Activated effector memory CD4-positive, alpha-beta T cell treated with Interleukin-2 at 50 U/mL for 16 hours (primary cell): ENCODE results near the gene ASAP2.
"Not testable (repeated sequence)": the region's sequence is repeated elsewhere in the genome, so short reads cannot be mapped to it uniquely, and the experiment has no call there.

Source experiments
- DNase-seq: peaks from one replicate; pipeline ENCODE4 v3.0.0-alpha.2; 2020

Gene ASAP2

GRCh38 chr2:9256147-9256546 is 49.5 kb downstream of the ASAP2 start:
- no peak for DNase-seq

DNA sequence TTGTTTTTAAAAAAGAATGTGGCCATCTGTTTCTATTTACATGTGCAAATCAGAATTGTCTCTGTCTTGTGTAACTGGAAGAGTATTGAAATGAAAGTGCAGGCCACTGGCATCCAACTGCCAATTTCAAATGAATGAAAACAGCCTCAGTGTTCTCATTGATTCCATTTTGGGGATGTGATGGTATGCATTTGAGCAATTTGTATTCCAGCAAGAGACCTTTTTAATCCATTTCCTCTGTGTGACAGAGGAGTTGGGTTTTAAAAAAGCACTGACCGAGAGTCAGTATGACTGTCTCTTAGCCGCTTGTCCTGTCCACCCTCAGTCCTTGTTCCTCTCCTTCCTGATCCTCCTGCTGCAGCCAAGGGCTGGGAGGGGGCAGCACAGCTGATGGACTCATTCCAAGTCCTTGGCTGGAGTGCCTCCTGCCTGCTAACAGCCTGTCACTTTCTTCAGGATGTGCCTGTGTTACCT is 50.0 kb downstream of the ASAP2 start:
- DNase-seq = no peak

DNA sequence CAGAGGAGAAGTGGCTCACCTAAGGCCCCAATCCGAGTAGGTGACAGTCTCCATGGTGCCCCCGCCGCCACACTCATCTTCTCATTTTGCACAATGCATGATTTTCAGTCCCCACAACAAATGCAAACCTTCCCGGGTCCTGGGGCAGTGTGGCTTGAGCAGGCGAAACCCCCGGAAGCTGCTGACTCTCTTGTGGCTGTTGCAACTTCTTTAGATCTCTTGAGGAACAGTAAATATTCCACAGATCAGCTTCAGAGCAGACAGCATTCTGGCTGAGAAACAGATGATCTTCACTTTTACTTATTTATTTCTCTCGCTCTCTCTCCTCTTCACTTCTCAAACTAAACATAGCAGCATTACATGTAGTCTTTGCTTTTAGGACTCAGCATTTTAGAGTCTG is 51.9 kb downstream of the ASAP2 start:
- DNase-seq = no peak

- no peak for DNase-seq
These were observed 52.4 kb downstream of the ASAP2 start for GRCh38 chr2:9258953-9259399.

- no peak for DNase-seq
These were observed 53.9 kb downstream of the ASAP2 start for GRCh38 chr2:9260464-9260918.

GRCh38 chr2:9261231-9261883 is 54.7 kb downstream of the ASAP2 start:
- no peak for DNase-seq

DNA sequence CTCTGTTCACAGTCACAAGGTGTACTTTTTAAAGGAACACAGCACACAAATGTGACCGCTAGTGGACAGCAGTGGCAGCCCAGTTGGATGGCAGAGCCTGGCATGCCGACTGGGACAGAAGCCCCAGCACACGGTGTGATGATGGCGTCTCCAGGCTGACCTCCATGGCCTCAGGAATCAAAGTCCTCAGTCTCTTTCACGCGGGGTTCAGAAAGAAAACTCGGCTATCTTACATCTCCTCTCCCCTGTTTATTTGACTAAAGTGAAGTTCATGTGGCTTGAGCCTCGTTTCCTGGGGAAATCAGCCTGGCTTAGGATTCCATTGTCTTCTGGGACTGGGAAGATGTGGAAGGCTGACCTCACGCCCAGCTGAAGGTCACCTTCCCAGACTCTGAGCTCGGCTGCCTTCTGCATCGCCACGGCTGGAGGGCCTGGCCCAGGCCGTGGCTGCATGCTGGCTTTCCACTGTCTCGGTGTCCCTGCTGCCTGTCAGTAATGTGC is 56.1 kb downstream of the ASAP2 start:
- DNase-seq = no peak

GRCh38 chr2:9263428-9263827 is 56.8 kb downstream of the ASAP2 start:
- DNase-seq = no peak

GRCh38 chr2:9264301-9264700 is 57.7 kb downstream of the ASAP2 start:
- DNase-seq = no peak

DNA sequence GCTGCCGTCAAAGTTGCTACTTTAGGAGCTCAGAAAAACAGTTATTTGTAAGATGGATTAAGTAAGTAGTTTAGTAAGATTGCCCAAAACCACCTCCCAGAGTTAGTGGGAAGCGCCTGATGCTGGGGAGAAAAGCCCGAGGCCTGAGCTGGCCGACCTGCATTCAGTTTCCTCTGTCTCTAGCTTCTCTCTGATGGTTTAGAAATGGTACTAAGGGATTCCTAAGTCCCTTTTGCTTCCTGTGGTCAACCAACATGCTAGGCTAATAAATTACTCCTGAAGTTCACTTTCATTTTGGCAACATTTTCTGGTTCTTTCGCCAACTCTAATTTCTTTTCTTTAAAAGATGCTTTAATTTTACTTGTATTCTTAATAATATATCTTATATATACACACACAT is 60.1 kb downstream of the ASAP2 start:
- no peak for DNase-seq

DNA sequence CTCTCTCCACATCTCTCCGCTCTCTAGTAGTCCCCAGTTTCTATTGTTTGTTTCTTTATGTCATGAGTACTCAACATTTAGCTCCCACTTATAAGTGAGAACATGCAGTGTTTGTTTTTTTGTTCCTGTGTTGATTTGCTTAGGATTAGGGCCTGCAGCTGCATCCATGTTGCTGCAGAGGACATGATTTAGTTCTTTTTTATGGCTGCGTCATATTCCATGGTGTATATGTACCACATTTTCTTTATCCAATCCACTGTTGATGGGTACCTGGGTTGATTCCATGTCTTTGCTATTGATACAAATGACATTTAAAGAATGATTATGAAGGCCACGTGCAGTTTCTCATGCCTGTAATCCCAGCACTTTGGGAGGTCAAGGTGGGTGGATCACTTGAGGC is 60.7 kb downstream of the ASAP2 start:
- DNase-seq = not testable (repeated sequence)

DNA sequence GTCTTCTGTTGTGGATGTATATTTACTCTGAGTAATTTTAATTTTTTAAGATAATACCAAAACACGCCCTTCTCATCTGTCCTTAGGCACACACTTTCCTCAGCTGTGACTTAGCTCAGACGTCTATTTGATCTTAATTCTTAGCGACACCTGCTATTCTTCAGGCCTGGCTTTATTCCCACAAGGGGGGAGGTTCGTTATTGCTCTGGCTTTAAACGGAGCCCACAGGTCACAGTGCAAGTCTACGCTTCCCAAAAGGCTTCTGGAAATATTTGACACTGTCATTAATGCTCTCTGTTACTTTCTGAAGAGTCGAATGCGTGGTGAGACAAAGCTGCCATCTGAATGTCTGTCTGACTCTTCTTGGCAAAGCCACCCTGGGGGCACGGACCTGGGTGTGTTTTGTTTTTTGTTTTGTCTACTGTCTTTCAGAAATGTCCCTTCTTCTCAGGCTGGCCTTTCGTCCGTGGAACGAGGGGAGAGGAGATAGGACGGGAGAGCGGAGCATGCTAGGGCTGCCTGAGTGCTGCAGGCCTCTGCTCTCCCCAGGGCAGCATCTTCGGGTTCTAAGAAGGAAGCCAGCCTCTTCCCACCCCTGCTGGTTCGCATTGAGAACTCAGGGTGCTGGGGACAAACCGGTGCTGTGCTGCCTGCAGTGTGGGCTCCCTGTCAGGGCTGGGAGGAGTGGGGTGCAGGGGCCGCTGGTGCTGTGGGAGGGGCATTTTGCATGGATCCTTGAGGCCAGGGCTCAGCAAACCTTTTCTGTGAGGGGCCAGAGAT is 61.9 kb downstream of the ASAP2 start:
- DNase-seq = no peak

DNA sequence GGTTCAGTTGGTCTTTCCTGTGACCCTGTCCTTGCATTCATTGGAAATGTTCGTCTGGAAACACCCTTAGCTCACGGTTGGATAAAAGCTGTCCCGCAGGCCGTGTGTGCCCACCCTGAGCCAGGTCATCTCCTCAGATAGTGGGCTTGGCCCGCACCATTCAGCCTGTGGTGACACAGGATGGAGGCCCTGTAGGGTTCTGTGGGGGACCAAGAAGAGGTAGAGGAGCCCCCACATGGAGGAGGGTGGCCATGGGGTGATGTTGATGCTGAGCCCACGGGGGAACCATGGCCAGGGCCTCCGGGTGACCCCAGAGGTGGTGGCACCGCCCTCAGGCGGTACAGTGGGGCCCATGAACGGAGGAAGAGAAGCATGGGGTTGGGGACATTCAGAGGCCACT is 62.7 kb downstream of the ASAP2 start:
- DNase-seq = no peak

DNA sequence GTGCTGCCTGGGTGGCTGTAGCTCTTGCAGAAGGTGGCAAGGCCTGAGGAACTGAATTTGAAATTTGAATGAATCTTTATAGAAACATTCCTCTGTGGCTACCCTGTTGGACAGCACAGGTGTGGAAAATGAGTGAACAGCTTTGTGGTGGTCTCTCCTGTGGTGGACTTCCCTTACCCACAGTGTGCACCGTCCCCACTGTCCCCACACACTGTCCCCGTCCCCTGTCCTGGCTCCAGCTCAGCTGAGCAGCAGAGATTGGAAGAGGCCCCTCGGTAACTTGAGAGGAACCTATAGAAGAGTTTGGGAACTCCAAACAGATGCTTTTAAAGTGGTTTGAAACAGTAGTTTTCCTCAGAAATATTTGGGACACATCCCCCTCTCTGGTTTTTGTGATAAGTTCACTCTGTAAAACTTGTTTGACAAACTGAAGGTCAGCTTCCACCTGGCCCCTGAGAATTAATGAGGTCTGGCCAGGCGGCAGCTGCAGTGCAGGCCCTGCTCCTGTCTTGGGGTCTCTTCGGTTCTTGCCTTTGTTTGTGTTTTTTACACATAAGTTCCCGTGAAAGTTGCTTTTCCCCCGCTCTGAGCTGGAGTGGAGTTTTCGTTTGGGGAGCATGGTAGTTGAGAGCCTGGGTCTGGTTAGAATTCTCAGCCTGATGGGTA is 63.2 kb downstream of the ASAP2 start:
- DNase-seq = no peak

GRCh38 chr2:9271091-9271490 is 64.5 kb downstream of the ASAP2 start:
- DNase-seq = no peak

- DNase-seq = no peak
These were observed 65.1 kb downstream of the ASAP2 start for GRCh38 chr2:9271691-9272090.

- DNase-seq = no peak
These were observed 67.0 kb downstream of the ASAP2 start for GRCh38 chr2:9273486-9274130.

DNA sequence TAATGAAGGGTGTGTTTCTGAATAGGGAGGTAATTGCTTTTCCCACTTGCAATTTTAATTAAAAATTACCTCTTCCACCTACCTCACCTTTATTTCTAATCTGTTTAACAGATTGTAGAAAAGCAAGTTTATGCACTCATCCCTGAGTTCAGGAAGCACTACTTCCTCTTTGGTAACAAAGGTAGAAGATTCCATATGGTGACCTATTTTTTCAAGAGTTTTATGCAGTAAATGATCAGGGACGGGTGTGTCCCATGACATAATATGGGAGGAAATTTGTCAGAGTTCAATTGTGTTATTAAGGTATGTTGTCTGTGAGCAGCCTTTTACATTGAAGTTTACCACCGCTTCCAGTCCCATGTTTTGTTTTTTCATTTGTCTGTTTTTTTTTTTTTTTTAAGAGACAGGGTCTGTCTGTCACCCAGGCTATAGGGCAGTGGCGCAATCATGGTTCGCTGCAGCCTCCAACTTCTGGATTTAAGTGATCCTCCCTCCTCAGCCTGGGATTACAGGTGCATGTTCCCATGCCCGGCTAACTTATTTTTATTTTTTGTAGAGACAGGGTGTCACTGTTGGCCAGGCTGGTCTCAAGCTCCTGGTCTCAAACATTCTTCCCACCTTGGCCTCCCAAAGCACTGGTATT is 68.2 kb downstream of the ASAP2 start:
- no peak for DNase-seq

- no peak for DNase-seq
These were observed 68.8 kb downstream of the ASAP2 start for GRCh38 chr2:9275399-9275798.

DNA sequence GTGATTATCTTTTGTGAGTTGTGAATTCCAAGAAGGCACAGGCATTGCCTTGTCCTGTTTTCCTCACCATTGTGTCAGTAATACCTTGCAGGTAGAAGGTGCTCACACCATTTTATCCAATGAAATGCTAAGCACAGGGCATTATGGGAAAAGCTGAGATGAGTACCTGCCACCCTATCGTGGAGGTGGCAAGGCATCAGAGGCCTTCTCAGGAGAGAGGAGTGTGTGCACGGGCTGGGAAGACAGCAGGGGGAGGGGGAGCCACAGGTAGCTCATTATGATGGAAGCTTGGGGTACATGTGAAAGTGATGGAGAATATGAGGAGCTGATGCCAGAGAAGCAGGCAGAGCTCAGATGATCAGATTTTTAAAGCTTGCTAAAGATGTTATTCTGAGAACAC is 69.5 kb downstream of the ASAP2 start:
- DNase-seq = no peak

DNA sequence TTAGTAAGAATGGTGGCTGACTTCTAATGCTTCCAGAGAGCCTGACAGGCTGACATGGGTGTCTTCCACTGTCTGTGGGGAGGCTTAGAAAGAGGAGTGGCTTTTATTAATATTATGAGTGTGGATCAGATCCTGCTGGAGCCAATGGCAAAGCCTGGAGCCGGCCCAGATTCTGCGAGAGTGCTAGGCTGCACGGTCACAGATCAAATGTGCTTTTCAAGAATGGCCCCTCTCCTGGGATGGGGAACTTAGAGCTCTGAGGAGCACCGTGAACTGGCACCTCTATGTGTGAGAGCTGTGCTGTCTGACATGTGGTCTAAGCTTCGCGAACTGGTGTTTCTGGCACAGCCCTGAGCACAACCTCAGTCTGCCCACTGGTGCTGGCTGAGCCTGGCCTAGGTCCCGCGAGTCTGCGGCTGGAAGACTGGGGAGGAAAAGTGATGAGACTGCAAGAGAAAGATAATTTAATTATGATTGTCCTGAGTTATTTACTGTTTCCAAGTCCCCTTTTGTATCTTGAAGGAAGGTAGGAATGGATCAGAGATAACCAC is 70.4 kb downstream of the ASAP2 start:
- DNase-seq = no peak

GRCh38 chr2:9278439-9278838 is 71.8 kb downstream of the ASAP2 start:
- DNase-seq = no peak
